ENCODE results near the gene SLC8A3.

DNA sequence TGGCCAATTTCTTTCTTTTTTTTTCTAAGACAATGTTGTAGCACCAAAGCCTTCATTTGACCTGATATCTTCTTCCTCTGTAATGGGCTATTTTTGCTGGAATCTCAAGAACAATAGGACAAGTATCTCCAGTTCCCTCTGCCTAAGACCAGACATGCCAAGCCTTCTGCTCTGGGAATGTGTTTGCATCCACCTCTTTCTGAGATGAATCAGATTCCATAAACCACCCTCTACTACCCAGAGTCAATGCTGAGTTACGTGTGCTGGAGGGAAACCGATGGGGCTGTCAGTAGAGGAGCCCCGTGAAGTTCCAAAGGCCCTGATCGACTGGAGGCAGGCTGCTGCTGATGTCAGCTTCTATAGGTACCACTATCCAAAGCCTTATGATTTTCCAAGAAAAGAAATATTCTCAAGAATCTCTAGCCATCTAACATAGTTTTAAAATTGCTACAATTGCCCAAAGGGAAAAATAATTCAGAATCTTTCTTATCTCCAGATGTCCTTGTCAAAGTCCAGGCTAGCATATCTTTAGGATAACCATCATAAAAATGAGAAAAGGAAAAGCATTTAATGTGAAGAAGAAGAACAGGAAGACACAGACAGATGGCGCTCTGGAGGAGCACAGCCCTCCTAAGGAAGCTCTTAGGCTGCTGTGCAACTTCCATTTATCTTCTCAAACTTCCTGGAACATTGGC is 101.9 kb downstream of the SLC8A3 start:
- TF ChIP-seq CTCF (IDR thresholded peaks at IDR 0.05) (no peak), POLR2A (IDR thresholded peaks at IDR 0.05) (no peak), EP300 (IDR thresholded peaks at IDR 0.05) (no peak)
